SW 1271 (cell line): ENCODE results near the gene LBX1.

Experiments used
- DNase-seq, 2 experiments: peaks; one replicate each; lab custom pipeline; 2025; lab: John Stamatoyannopoulos, UW

The LBX1 gene

GRCh38 chr10:101229266-101230182 lies at the start of gene LBX1:
Gene LBX1, minus strand, starts transcription at chr10:101229463. Its CDS starts 648 bp downstream, at chr10:101228815.
- no peak for DNase-seq

- no peak for DNase-seq
Observed at GRCh38 chr10:101273741-101274140, 44.5 kb upstream of the LBX1 start.

- no peak for DNase-seq
Observed at GRCh38 chr10:101273330-101273729, 44.1 kb upstream of the LBX1 start.

GRCh38 chr10:101272229-101272868 lies 43.1 kb upstream of the LBX1 start:
- DNase-seq = peak; percentile 6 to 47

GRCh38 chr10:101270763-101271162 lies 41.5 kb upstream of the LBX1 start:
- DNase-seq = no peak

- DNase-seq = no peak
Observed at GRCh38 chr10:101267776-101268175, 38.5 kb upstream of the LBX1 start.

- DNase-seq = no peak
Observed at GRCh38 chr10:101267290-101267680, 38.0 kb upstream of the LBX1 start.

- DNase-seq = no peak
Observed at GRCh38 chr10:101266381-101267289, 37.4 kb upstream of the LBX1 start.

- DNase-seq = no peak
Observed at GRCh38 chr10:101263150-101263752, 34.0 kb upstream of the LBX1 start.

- no peak for DNase-seq
Observed at GRCh38 chr10:101262147-101262546, 32.9 kb upstream of the LBX1 start.

GRCh38 chr10:101261702-101262101 lies 32.4 kb upstream of the LBX1 start:
- DNase-seq = no peak

GRCh38 chr10:101260764-101261481 lies 31.7 kb upstream of the LBX1 start:
- DNase-seq = no peak

GRCh38 chr10:101258179-101258885 lies 29.1 kb upstream of the LBX1 start:
- DNase-seq = no peak

- DNase-seq = no peak
Observed at GRCh38 chr10:101257491-101257890, 28.2 kb upstream of the LBX1 start.

GRCh38 chr10:101257084-101257483 lies 27.8 kb upstream of the LBX1 start:
- DNase-seq = no peak

GRCh38 chr10:101256387-101256786 lies 27.1 kb upstream of the LBX1 start:
- DNase-seq = no peak

- no peak for DNase-seq
Observed at GRCh38 chr10:101250136-101250535, 20.9 kb upstream of the LBX1 start.

- DNase-seq = no peak
Observed at GRCh38 chr10:101249171-101249581, 19.9 kb upstream of the LBX1 start.

GRCh38 chr10:101246639-101247038 lies 17.4 kb upstream of the LBX1 start:
- DNase-seq = no peak

- DNase-seq = no peak
Observed at GRCh38 chr10:101244321-101245050, 15.2 kb upstream of the LBX1 start.
